ENCODE results near the gene ADD3. TPM values are rescaled to one million over a fixed set of nuclear protein-coding genes. Genes with fewer than 3 reads are reported as not detected.
"Not testable (repeated sequence)": the region's sequence is repeated elsewhere in the genome, so short reads cannot be mapped to it uniquely, and the experiment has no call there.

The ADD3 gene
- total RNA-seq, 1 donor from 2014 or later: 57.4 TPM

DNA sequence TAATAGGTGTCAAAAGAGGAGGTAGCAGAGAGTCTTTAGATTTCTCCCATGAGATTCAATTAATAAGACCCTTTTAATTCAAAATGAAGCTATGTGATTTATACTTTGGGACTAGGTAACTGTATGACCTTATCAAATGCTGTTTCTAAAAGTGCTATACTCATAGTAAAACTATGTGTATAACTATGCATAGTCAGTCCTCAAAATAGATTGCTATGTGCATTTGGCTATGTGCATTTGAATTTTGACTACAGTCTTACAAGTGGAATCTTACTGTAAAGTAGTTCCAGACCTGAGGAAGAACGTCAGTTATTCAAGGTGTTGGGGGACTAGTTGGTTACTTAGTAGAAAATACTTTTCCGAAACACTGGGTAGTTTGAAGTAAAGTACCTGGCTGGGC lies 36.9 kb downstream of the ADD3 start:
- Histone ChIP-seq H3K4me1 (no peaks in the 10 kb centered on the region), H3K4me3 (no peak overlapping the region), H3K27me3 (no peaks in the 10 kb centered on the region), H3K36me3 (no peaks in the 10 kb centered on the region), H3K27ac (no peak overlapping the region), H3K9me3 (no peaks in the 10 kb centered on the region)
- DNase-seq: no peak
- ATAC-seq: no peak
- intact Hi-C loops (cut with DNase I): no loop called here
- TF ChIP-seq, protein P1, sequence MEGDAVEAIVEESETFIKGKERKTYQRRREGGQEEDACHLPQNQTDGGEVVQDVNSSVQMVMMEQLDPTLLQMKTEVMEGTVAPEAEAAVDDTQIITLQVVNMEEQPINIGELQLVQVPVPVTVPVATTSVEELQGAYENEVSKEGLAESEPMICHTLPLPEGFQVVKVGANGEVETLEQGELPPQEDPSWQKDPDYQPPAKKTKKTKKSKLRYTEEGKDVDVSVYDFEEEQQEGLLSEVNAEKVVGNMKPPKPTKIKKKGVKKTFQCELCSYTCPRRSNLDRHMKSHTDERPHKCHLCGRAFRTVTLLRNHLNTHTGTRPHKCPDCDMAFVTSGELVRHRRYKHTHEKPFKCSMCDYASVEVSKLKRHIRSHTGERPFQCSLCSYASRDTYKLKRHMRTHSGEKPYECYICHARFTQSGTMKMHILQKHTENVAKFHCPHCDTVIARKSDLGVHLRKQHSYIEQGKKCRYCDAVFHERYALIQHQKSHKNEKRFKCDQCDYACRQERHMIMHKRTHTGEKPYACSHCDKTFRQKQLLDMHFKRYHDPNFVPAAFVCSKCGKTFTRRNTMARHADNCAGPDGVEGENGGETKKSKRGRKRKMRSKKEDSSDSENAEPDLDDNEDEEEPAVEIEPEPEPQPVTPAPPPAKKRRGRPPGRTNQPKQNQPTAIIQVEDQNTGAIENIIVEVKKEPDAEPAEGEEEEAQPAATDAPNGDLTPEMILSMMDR (IDR thresholded peaks at IDR 0.05): no peak

DNA sequence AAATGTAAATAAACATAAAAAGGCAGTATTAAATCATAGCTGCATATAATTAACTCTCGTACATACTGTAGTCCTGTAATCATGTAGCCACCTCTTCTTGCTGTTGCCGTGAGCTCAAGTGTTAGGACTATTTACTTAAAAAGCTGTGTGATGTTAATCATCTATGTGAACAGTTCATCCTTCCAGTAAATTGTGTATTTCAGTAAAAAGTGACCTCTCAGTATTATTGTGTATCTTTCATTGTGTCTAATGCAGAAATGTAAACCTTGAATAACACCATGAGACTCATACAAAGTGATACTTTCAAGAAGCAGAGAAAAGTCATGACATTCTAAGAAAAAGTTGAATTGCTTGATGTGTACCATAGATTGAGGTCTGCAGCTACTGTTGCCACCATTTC lies 38.0 kb downstream of the ADD3 start:
- no peaks in the 10 kb centered on the region for H3K27me3 ChIP-seq
- H3K27ac ChIP-seq: no peak overlapping the region
- no peak overlapping the region for H3K4me3 ChIP-seq
- ATAC-seq (no peak), DNase-seq (no peak)
- intact Hi-C loops (cut with DNase I): no loop called here
- H3K4me1 ChIP-seq: no peaks in the 10 kb centered on the region
- no peaks in the 10 kb centered on the region for H3K36me3 ChIP-seq
- no peaks in the 10 kb centered on the region for H3K9me3 ChIP-seq
- TF ChIP-seq, protein P1 (IDR thresholded peaks at IDR 0.05): no peak

DNA sequence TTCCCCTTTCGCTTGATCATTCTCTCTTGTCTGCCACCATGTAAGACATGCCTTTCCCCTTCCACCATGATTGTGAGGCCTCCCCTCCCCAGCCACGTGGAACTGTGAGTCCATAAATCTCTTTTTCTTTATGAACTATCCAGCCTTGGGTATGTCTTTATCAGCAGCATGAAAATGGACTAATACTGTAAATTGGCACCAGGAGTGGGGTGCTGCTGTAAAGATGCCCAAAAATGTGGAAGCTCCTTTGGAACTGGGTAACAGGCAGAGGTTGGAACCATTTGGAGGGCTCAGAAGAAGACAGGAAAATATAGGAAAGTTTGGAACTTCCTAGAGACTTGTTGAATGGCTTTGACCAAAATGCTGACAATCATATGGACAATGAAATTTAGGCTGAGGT lies 40.4 kb downstream of the ADD3 start:
- H3K36me3 ChIP-seq; ATAC-seq; DNase-seq; H3K4me1 ChIP-seq; H3K27me3 ChIP-seq; intact Hi-C loops (cut with DNase I); H3K27ac ChIP-seq; H3K9me3 ChIP-seq; H3K4me3 ChIP-seq: not testable (repeated sequence)

DNA sequence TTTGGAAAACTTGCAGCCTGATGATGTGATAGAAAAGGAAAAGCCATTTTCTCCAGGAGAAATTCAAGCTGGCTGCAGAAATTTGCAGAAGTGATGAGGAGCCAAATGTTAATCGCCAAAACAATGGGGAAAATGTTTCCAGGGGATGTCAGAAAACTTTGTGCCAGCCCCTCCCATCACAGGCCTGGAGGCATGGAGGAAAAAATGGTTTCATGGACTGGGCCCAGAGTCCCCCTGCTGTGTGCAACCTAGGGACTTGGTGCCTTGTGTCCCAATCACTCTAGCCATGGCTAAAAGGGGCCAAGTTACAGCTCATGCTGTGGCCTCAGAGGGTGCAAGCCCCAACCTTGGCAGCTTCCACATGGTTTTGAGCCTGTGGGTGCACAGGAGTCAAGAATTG lies 41.0 kb downstream of the ADD3 start:
- H3K36me3 ChIP-seq: no peaks in the 10 kb centered on the region
- intact Hi-C loops (cut with DNase I): no loop called here
- TF ChIP-seq, protein P1 (IDR thresholded peaks at IDR 0.05): no peak
- no peaks in the 10 kb centered on the region for H3K27me3 ChIP-seq
- H3K4me1 ChIP-seq: no peaks in the 10 kb centered on the region
- H3K4me3 ChIP-seq: no peak overlapping the region
- H3K27ac ChIP-seq: no peak overlapping the region
- H3K9me3 ChIP-seq: no peaks in the 10 kb centered on the region
- DNase-seq: no peak
- ATAC-seq: no peak

DNA sequence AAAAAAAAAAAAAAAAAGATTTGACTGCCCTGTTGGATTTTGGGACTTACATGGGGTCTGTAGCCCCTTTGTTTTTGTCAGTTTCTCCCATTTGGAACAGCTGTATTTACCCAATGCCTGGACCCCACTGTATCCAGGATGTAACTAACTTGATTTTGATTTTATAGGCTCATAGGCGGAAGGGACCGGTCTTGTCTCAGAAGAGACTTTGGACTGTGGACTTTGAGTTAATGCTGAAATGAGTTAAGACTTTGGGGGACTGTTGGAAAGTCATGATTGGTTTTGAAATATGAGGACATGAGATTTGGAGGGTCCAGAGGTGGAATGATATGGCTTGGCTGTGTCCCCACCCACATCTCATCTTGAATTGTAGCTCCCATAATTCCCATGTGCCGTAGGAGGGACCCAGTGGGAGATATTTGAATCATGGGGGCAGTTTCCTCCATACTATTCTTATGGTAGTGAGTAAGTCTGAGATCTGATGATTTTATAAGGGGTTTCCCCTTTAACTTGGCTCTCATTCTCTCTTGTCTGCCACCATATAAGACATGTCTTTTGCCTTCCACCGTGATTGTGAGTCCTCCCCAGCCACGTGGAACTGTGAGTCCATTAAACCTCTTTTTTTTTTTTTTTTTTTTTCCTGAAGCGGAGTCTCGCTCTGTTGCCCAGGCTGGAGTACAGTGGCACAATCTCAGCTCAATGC lies 42.3 kb downstream of the ADD3 start:
- intact Hi-C loops (cut with DNase I); H3K9me3 ChIP-seq; H3K36me3 ChIP-seq; ATAC-seq; H3K27ac ChIP-seq; H3K4me1 ChIP-seq; H3K4me3 ChIP-seq; H3K27me3 ChIP-seq; DNase-seq: not testable (repeated sequence)

DNA sequence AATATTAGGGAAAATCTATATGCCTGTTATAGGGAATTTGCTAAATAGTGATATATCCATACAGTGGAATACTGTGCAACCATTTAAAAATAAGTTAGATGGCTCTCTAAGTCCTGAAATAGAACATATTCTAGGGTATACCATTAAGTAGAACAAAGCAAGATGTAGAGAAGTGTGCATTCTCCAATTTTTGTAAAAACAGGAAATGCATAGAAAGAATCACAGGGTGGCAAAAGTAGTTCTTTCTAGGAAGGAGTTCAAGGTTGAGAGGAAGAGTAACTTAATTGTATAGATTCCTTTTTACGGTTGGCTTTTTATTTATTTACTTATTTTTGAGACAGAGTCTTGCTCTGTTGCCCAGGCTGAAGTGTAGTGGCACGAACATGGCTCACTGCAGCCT lies 43.7 kb downstream of the ADD3 start:
- Histone ChIP-seq H3K9me3 (no peaks in the 10 kb centered on the region), H3K4me1 (no peaks in the 10 kb centered on the region), H3K4me3 (no peak overlapping the region), H3K36me3 (no peaks in the 10 kb centered on the region), H3K27ac (no peak overlapping the region), H3K27me3 (no peaks in the 10 kb centered on the region)
- no peak for ATAC-seq
- DNase-seq: no peak
- TF ChIP-seq, protein P1 (IDR thresholded peaks at IDR 0.05): no peak
- intact Hi-C loops (cut with DNase I): no loop called here

DNA sequence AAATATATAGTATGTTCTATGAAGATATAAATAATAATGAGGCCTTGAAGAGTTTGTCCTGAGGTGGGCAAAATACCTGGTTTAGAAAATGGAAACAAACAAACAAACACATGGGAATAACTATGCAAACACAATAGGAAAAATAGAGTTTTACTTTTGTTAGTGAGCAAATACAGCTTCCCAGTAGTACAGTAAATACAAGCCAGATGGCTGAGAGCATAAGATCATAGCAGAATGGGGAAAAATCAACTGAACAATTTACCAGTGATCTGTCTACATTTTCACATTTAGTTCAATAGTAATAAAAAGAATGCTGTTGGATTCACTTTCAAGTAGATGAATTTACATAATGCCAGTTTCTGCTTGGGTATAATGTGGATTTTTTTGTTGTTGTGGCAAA lies 45.1 kb downstream of the ADD3 start:
- no peaks in the 10 kb centered on the region for H3K9me3 ChIP-seq

More for the DNA sequence above, 45.1 kb downstream of the ADD3 start:
- ATAC-seq (no peak), DNase-seq (no peak)
- H3K27ac ChIP-seq: no peak overlapping the region
- no peak overlapping the region for H3K4me3 ChIP-seq
- peaks cover 5% of the 10 kb centered on the region for H3K4me1 ChIP-seq
- no peaks in the 10 kb centered on the region for H3K36me3 ChIP-seq
- TF ChIP-seq, protein P1 (IDR thresholded peaks at IDR 0.05): no peak
- intact Hi-C loops (cut with DNase I): no loop called here
- H3K27me3 ChIP-seq: no peaks in the 10 kb centered on the region
